ENCODE data around the gene UBTD2. TPM values are rescaled to one million over a fixed set of nuclear protein-coding genes. Genes with fewer than 3 reads are reported as not detected.

UBTD2 gene
- total and polyA plus RNA-seq, 2 of the 4 experiments (the other 2 are of a cell fraction), result 11.2 to 20.6 TPM

DNA sequence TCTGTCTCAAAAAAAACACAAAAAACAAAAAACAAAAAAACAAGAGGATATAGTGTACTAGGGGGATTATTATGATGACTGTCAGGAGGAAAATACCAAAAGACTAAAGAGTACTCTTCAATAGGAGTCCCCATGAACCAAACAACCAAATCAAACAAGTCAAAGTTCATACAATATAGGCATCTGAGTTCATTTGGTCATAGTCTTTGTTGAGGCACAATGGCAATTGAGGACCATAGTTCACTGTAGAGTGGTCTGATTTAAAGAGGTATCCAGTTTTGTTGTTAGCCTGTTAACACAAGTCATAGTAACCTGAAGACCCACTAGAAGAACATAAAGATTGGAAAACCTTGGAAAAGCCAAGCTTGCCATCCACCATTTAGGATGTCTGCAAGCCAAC lies 11.3 kb upstream of the UBTD2 start:
- Histone ChIP-seq H3K79me1 (ENCODE audit: low read depth in 1 of 2, low read length in 2 of 2) (no peaks in the 10 kb centered on the region), H2BK20ac (ENCODE audit: low read depth, low read length) (no peak overlapping the region), H3K23ac (ENCODE audit: low read depth, low read length) (no peak overlapping the region), H3K18ac (ENCODE audit: low read depth, low read length) (no peak overlapping the region), H2BK5ac (ENCODE audit: low read depth, low read length, poor library complexity, severe bottlenecking) (no peak overlapping the region), H4K8ac (ENCODE audit: low read depth in 2 of 2, low read length in 2 of 2) (no peak overlapping the region), H3K4me3 (ENCODE audit: insufficient read depth, low read depth, low read length) (no peak overlapping the region), H4K20me1 (ENCODE audit: insufficient read depth, low read length) (no peaks in the 10 kb centered on the region), H3K9ac (ENCODE audit: low read depth, low read length) (no peak overlapping the region), H2BK120ac (ENCODE audit: low read depth, low read length) (no peak overlapping the region), H3K9me3 (ENCODE audit: control insufficient read depth, insufficient read depth, low read length) (no peaks in the 10 kb centered on the region), H4K5ac (ENCODE audit: low read depth, low read length) (no peak overlapping the region), H2AK9ac (replicated peaks; ENCODE audit: low read depth, low read length, poor library complexity) (no peak overlapping the region), H2AK5ac (ENCODE audit: low read depth, low read length) (no peak overlapping the region), H3K9me1 (ENCODE audit: insufficient read depth, low read length) (no peaks in the 10 kb centered on the region), H3K27ac (ENCODE audit: insufficient read depth, low read length) (no peak overlapping the region), H3K36me3 (ENCODE audit: control insufficient read depth, insufficient read depth, low read length) (no peaks in the 10 kb centered on the region), H3K4me1 (ENCODE audit: control insufficient read depth, insufficient read depth, low read length) (no peaks in the 10 kb centered on the region), H3K14ac (replicated peaks; ENCODE audit: low read depth, low read length) (no peak overlapping the region), H4K91ac (ENCODE audit: insufficient read depth, low read depth, low read length) (no peak overlapping the region), H3K27me3 (ENCODE audit: control insufficient read depth, insufficient read depth, low read length) (0 out of 2 replicates have a peak, but pooled peaks cover 2% of the 10 kb centered on the region), H2AFZ (replicated peaks; ENCODE audit: low read length, poor library complexity) (no peak overlapping the region), H3K4me2 (ENCODE audit: low read depth, low read length) (no peak overlapping the region), H3K4ac (ENCODE audit: low read depth, low read length) (no peak overlapping the region), H3K56ac (ENCODE audit: extremely low read depth, insufficient read depth, low read length) (no peak overlapping the region), H2BK15ac (ENCODE audit: low read depth, low read length) (no peak overlapping the region)
- ATAC-seq (ENCODE audit: low read depth), result no peak
- TF ChIP-seq RCOR1 (IDR thresholded peaks at IDR 0.05; ENCODE audit: insufficient replicate concordance, low read length), result no peak
- TF ChIP-seq FOS (IDR thresholded peaks at IDR 0.05; ENCODE audit: low read depth, low read length), result no peak
- TF ChIP-seq MAZ (IDR thresholded peaks at IDR 0.05; ENCODE audit: borderline replicate concordance, low read depth, low read length), result no peak
- no peak for TF ChIP-seq MXI1 (IDR thresholded peaks at IDR 0.05; ENCODE audit: borderline replicate concordance, low read depth, low read length)
- no peak for TF ChIP-seq POLR2A (IDR thresholded peaks at IDR 0.05; ENCODE audit: low read depth, low read length)
- TF ChIP-seq CHD1 (IDR thresholded peaks at IDR 0.05; ENCODE audit: low read depth, low read length), result no peak
- no peak for TF ChIP-seq SMC3 (IDR thresholded peaks at IDR 0.05; ENCODE audit: low read depth, low read length)
- TF ChIP-seq RFX5 (IDR thresholded peaks at IDR 0.05; ENCODE audit: low read depth, low read length), result no peak
- no peak for TF ChIP-seq CEBPB (IDR thresholded peaks at IDR 0.05; ENCODE audit: low read depth, low read length)
- TF ChIP-seq RAD21 (IDR thresholded peaks at IDR 0.05; ENCODE audit: low read length), result no peak
- TF ChIP-seq, protein P1, sequence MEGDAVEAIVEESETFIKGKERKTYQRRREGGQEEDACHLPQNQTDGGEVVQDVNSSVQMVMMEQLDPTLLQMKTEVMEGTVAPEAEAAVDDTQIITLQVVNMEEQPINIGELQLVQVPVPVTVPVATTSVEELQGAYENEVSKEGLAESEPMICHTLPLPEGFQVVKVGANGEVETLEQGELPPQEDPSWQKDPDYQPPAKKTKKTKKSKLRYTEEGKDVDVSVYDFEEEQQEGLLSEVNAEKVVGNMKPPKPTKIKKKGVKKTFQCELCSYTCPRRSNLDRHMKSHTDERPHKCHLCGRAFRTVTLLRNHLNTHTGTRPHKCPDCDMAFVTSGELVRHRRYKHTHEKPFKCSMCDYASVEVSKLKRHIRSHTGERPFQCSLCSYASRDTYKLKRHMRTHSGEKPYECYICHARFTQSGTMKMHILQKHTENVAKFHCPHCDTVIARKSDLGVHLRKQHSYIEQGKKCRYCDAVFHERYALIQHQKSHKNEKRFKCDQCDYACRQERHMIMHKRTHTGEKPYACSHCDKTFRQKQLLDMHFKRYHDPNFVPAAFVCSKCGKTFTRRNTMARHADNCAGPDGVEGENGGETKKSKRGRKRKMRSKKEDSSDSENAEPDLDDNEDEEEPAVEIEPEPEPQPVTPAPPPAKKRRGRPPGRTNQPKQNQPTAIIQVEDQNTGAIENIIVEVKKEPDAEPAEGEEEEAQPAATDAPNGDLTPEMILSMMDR (conservative IDR thresholded peaks at IDR 0.05; ENCODE audit: low read depth, low read length), result no peak
- no peak for TF ChIP-seq MAFK (IDR thresholded peaks at IDR 0.05; ENCODE audit: low read depth, low read length)
- BruUV-seq (replicated peaks), result no TSS peak
- intact Hi-C loops (cut with micrococcal nuclease) (loop anchor here (5.0 kb wide), 1 partner anchor 383 kb away; no protein-coding TSS in a partner anchor), in situ Hi-C loops (cut with MboI; ENCODE audit: low sequenced_read_pairs) (loop anchor here (25.0 kb wide), 1 partner anchor 883 kb away; the partner anchor contains the start of gene FGF18), dilution Hi-C loops (cut with HindIII; ENCODE audit: low sequenced_read_pairs, unreplicated experiment) (no loop called here)
- no peak for DNase-seq
- ChIA-PET POLR2A (ENCODE audit: unreplicated experiment) (no interaction called here), CTCF (no interaction called here)
